GM18868 (cell line): Measurements from ENCODE around the gene PON3.

Source experiments
- ATAC-seq: cut with Tn5 transposase; IDR thresholded peaks from one replicate; pipeline ENCODE4 v1.9.1; 2021; ENCODE audit warnings: mild to moderate bottlenecking, moderate library complexity; ENCODE audit not compliant: unreplicated experiment

PON3 gene

DNA sequence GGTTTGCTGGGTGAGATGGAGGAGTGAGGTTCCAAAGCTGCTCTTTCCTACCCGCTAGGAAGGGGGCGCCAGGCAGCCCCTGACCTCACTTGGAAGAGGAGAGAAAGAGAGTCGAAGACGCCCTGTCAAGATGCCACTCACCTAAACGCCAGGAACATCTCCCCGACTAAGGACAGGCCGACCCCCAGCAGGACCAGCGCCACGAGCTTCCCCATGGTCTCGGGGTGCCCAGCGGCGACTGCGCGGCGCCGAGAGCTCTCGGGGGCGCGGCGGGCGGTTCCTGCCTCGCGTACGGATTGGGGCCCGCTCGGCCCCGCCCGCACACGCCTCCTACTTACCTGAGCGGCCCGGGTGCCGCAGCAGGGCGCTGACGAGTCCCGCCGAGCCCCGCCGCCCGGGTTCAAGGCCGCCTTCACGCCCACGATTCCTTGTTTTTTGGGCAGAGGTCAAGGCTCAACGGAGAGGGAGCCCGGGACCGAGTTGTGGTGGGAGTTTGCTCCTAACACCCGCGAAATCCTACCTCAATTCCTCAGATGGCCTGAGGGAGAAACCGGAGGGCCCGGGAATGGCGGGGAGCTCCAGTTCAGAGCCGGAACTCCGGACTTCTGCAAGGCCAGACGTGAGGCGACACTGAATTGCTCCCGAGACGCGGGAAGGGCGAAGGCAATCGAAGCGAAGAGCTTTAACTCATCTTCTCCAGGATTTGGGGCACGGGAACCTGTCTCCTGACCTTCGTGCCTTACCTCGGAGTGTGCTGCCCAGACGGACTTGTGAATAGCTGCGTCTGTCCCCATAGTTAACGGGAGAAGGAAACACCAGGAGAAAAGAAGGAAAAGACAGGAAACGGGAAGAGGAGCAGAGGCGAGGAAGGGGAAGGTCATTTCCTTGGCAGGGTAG is at the start of gene PON3:
Gene PON3, minus strand, starts transcription at position 240 of the 897 bp plus-strand sequence. Its CDS starts 25 bp downstream, at position 215.
- peak; percentile 83 for ATAC-seq

- no peak for ATAC-seq
Observed at GRCh38 chr7:95444796-95445195, 48.6 kb upstream of the PON3 start.

DNA sequence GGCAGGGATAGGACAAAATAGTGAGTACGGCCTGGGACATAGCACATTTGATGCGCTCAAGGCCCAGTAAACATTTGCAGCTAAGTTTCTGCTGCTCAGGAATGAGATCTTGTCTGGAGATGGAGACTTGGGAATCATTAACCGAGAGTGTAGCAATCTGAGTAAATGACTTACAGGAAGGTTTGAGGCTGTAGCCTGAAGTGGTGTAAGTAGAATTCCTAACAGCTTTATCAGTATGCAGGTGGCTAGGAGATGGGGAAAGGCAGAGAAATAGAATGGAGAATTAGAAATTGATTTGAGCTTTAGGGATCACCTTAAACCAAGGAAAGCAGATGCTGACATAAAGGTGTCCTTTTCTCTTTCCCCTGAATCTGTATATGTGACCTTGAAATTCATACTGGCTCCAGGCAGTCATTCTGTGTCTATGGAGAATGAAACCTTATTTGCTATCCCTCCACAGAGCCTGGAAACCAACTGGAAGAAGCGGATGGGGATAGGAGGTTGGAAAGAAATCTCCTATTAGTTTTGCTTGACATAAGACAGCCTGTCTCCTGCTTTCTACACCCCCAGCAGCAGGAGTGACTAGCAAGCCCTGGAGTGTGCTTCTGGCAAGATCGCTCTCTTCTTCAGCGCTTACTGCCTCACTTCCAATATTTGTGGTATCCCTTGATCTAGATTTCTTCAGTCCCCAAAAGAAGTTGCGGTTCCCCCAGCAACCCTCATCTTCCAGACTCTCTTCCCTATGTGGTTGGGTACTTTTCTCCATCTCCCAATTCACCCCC is 45.1 kb upstream of the PON3 start:
- no peak for ATAC-seq

GRCh38 chr7:95440394-95441038 is 44.3 kb upstream of the PON3 start:
- ATAC-seq = no peak

DNA sequence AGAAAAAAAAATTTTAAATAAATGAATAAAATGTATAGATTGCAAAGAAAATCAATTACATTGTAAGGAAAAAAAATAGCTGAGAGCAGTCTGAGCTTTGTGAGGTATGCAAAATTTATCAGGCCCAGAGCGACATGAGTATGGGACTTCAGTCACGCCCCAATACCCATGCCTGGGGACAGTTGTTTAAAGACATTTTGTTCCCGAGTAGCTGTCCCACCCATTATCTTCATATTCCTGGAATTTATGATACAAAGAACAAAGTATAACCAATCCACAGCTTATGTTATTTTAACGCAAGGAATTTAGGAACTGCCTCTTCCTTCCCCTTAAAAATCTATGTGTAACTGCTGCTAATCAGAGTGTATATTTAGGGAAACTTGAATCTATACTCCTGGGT is 40.2 kb upstream of the PON3 start:
- no peak for ATAC-seq

DNA sequence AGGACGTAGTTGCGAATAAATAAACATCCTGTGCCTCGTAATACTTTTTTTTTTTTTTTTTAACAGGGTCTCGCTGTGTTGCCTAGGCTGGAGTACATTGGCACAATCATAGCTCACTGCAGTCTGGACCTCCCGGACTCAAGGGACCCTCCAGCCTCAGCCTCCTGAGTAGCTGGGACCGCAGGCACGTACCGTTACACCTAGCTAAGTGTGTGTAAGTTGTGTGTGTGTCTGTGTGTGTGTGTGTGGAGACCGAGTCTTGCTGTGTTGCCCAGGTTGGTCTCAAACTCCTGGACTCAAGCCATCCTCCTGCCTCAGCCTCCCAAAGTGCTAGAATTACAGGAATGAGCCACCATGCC is 39.2 kb upstream of the PON3 start:
- ATAC-seq = no peak

GRCh38 chr7:95434557-95435421 is 38.6 kb upstream of the PON3 start, which contains the start of gene PON2:
TSS of gene PON2 (minus strand) at chr7:95435028. CDS start at chr7:95434951, 77 bp downstream.
- ATAC-seq = peak; percentile 95

GRCh38 chr7:95433952-95434556 is 37.9 kb upstream of the PON3 start:
- no peak for ATAC-seq

DNA sequence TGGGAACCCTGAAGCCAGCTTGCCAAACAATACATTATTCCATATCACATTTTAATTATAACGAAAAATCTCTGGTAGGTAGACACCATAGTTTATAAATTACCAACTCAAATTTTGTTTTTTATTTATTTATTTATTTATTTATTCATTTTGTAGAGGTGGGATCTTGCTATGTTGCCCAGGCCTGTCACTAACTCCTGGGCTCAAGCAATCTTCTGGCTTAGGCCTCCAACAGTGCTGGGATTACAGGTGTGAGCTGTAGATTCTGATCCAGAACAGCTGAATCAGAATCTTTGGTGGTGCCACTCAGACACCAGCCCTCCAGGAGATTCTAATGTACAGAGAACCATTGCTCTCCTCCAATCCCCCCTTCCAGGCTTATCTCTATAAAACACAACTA is 37.0 kb upstream of the PON3 start:
- ATAC-seq = no peak

- ATAC-seq = no peak
Observed at GRCh38 chr7:95432606-95433005, 36.4 kb upstream of the PON3 start.

- ATAC-seq = no peak
Observed at GRCh38 chr7:95430864-95431263, 34.7 kb upstream of the PON3 start.

DNA sequence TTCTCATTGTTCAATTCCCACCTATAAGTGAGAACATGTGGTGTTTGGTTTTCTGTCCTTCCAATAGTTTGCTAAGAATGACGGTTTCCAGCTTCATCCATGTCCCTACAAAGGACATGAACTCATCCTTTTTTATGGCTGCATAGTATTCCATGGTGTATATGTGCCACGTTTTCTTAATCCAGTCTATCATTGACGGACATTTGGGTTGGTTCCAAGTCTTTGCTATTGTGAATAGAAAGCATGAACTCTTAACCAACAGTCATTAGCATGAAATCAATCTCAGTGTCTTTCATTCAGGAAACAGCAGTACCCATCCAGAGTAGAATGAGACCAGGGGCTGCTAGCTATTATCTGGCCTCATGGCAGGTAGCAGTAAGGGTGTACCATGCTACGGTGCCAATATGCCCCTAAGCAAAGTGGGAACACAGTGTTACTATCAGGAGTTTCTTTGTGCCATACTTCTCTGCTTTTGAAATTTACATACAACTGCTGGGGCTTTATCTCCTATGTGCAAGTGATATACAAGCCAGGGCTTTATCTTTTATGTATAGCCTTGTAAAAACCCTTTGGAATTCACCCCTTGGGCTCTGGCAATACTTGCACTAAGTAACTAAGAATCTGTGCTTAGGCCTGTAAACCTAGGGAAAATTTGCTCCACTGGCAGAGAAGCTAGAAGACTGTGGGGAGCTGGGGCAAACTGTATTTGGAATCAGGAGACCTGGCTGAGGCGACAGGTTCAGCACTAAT is 33.2 kb upstream of the PON3 start:
- ATAC-seq = no peak

- no peak for ATAC-seq
Observed at GRCh38 chr7:95427914-95428516, 31.8 kb upstream of the PON3 start.

- ATAC-seq = no peak
Observed at GRCh38 chr7:95427166-95427565, 31.0 kb upstream of the PON3 start.

DNA sequence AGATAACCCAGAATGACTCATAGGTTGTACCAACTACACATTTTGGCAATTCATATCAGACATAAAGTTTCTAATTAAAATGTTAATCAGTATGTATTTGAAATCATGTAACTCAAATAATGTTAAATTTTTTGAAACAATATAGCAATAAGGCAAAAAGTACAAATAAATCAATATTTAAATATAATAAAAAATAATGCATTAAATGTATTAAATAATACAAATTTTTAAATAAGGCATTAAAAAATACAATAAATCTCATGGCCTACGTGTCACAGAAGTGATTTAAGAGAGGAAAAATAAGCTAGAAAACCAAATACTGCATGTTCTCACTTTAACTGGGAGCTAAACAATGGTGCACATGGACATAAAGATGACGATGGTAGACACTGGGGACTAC is 29.5 kb upstream of the PON3 start:
- ATAC-seq = no peak

- ATAC-seq = no peak
Observed at GRCh38 chr7:95424716-95425115, 28.5 kb upstream of the PON3 start.

GRCh38 chr7:95421847-95422444 is 25.8 kb upstream of the PON3 start:
- ATAC-seq = peak; percentile 67

- peak; percentile 85 for ATAC-seq
Observed at GRCh38 chr7:95421000-95421846, 25.0 kb upstream of the PON3 start.
